ENCODE measurements around the gene TNFRSF9. TPM values are rescaled to one million over a fixed set of nuclear protein-coding genes. Genes with fewer than 3 reads are reported as not detected.

Gene TNFRSF9
- total and polyA plus RNA-seq, 2 experiments from 2014 or later: not detected

DNA sequence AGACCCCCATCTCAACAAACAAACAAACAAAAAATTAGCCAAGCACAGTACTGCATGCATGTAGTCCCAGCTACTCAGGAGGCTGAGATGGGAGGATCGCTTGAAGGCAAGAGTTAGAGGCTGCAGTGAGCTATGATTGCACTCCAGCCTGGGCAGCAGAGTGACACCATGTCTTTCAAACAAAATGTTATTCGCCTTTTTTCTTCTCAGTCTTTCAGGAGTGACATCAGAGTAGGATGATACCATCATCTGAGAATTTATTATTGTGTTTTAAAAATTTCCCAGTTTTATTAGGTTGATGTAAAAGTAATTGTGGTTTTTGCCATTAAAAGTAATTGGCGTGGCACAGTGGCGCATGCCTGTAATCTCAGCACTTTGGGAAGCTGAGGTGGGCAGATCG, 31.6 kb upstream of the TNFRSF9 start:
- Histone ChIP-seq H2AFZ (no peak overlapping the region), H3K4me2 (no peak overlapping the region), H3K36me3 (ENCODE audit: insufficient read depth) (peaks cover 43% of the 10 kb centered on the region), H3F3A (replicated peaks; ENCODE audit: low read depth) (no peaks in the 10 kb centered on the region), H3K9me2 (ENCODE audit: insufficient read depth) (no peaks in the 10 kb centered on the region), H3K27me3 (ENCODE audit: insufficient read depth) (no peaks in the 10 kb centered on the region), H3K79me2 (replicated peaks; ENCODE audit: insufficient read depth) (peaks cover 43% of the 10 kb centered on the region), H4K20me1 (replicated peaks; ENCODE audit: insufficient read depth) (peaks cover 19% of the 10 kb centered on the region), H3K4me1 (ENCODE audit: insufficient read depth) (no peaks in the 10 kb centered on the region), H3K27ac (ENCODE audit: low read depth) (no peak overlapping the region), H3K4me3 (no peak overlapping the region)
- Mint-ChIP-seq H3K4me3 (no peak overlapping the region), H3K9me3 (no peaks in the 10 kb centered on the region), H3K36me3 (ENCODE audit: low read depth) (peaks cover 67% of the 10 kb centered on the region), H3K27me3 (ENCODE audit: insufficient read depth, low read depth, poor library complexity) (peaks cover 8% of the 10 kb centered on the region), H3K27ac (no peak overlapping the region), H3K4me1 (peaks cover 2% of the 10 kb centered on the region; the same call in 1 of the 3 replicates)
- no peak for TF ChIP-seq EZH2phosphoT487 (IDR thresholded peaks at IDR 0.05; ENCODE audit: unreplicated experiment)
- TF ChIP-seq, protein P1, sequence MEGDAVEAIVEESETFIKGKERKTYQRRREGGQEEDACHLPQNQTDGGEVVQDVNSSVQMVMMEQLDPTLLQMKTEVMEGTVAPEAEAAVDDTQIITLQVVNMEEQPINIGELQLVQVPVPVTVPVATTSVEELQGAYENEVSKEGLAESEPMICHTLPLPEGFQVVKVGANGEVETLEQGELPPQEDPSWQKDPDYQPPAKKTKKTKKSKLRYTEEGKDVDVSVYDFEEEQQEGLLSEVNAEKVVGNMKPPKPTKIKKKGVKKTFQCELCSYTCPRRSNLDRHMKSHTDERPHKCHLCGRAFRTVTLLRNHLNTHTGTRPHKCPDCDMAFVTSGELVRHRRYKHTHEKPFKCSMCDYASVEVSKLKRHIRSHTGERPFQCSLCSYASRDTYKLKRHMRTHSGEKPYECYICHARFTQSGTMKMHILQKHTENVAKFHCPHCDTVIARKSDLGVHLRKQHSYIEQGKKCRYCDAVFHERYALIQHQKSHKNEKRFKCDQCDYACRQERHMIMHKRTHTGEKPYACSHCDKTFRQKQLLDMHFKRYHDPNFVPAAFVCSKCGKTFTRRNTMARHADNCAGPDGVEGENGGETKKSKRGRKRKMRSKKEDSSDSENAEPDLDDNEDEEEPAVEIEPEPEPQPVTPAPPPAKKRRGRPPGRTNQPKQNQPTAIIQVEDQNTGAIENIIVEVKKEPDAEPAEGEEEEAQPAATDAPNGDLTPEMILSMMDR (conservative IDR thresholded peaks at IDR 0.05; ENCODE audit: low read depth in 2 of 2): no peak
- TF ChIP-seq, protein P2, sequence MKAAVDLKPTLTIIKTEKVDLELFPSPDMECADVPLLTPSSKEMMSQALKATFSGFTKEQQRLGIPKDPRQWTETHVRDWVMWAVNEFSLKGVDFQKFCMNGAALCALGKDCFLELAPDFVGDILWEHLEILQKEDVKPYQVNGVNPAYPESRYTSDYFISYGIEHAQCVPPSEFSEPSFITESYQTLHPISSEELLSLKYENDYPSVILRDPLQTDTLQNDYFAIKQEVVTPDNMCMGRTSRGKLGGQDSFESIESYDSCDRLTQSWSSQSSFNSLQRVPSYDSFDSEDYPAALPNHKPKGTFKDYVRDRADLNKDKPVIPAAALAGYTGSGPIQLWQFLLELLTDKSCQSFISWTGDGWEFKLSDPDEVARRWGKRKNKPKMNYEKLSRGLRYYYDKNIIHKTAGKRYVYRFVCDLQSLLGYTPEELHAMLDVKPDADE (IDR thresholded peaks at IDR 0.05): no peak
- DNase-seq (ENCODE audit: low spot score): no peak
- no peak for ATAC-seq

DNA sequence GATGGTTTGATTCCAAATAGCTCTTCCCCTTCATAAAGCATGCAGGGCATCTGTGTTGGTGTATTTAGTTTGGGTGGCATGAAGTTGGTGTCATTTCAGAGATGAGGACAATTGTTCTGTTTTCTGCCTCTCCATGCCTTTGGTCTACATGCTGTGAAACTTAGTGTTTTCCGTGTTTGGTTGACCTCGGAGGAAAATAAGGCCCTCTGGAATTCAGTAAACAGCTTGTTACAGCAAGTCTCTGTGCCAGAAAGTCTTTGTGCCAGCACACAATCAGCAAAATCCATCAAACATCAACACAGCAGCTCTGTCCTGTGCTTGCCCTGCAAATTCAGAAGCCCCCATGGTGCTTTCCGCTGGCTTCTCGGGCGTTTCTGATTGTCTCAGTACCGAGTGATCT, 30.4 kb upstream of the TNFRSF9 start:
- no peak for ATAC-seq
- Mint-ChIP-seq H3K4me1 (peaks cover 2% of the 10 kb centered on the region; the same call in 1 of the 3 replicates), H3K27me3 (ENCODE audit: insufficient read depth, low read depth, poor library complexity) (peaks cover 8% of the 10 kb centered on the region), H3K9me3 (no peaks in the 10 kb centered on the region), H3K4me3 (no peak overlapping the region), H3K36me3 (ENCODE audit: low read depth) (peaks cover 69% of the 10 kb centered on the region), H3K27ac (no peak overlapping the region)
- DNase-seq (ENCODE audit: low spot score): no peak
- Histone ChIP-seq H3K4me3 (no peak overlapping the region), H3K4me1 (ENCODE audit: insufficient read depth) (no peaks in the 10 kb centered on the region), H3K27me3 (ENCODE audit: insufficient read depth) (no peaks in the 10 kb centered on the region), H3K79me2 (replicated peaks; ENCODE audit: insufficient read depth) (peaks cover 45% of the 10 kb centered on the region), H3K27ac (ENCODE audit: low read depth) (no peak overlapping the region), H3K4me2 (no peak overlapping the region), H2AFZ (no peak overlapping the region), H3K36me3 (ENCODE audit: insufficient read depth) (peaks cover 47% of the 10 kb centered on the region), H4K20me1 (replicated peaks; ENCODE audit: insufficient read depth) (peaks cover 21% of the 10 kb centered on the region), H3K9me2 (ENCODE audit: insufficient read depth) (no peaks in the 10 kb centered on the region), H3F3A (replicated peaks; ENCODE audit: low read depth) (no peaks in the 10 kb centered on the region)
- TF ChIP-seq, protein P3, sequence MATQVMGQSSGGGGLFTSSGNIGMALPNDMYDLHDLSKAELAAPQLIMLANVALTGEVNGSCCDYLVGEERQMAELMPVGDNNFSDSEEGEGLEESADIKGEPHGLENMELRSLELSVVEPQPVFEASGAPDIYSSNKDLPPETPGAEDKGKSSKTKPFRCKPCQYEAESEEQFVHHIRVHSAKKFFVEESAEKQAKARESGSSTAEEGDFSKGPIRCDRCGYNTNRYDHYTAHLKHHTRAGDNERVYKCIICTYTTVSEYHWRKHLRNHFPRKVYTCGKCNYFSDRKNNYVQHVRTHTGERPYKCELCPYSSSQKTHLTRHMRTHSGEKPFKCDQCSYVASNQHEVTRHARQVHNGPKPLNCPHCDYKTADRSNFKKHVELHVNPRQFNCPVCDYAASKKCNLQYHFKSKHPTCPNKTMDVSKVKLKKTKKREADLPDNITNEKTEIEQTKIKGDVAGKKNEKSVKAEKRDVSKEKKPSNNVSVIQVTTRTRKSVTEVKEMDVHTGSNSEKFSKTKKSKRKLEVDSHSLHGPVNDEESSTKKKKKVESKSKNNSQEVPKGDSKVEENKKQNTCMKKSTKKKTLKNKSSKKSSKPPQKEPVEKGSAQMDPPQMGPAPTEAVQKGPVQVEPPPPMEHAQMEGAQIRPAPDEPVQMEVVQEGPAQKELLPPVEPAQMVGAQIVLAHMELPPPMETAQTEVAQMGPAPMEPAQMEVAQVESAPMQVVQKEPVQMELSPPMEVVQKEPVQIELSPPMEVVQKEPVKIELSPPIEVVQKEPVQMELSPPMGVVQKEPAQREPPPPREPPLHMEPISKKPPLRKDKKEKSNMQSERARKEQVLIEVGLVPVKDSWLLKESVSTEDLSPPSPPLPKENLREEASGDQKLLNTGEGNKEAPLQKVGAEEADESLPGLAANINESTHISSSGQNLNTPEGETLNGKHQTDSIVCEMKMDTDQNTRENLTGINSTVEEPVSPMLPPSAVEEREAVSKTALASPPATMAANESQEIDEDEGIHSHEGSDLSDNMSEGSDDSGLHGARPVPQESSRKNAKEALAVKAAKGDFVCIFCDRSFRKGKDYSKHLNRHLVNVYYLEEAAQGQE (IDR thresholded peaks at IDR 0.05; ENCODE audit: unreplicated experiment): no peak
- TF ChIP-seq POLR2AphosphoS5 (IDR thresholded peaks at IDR 0.05; ENCODE audit: low read depth): no peak
- TF ChIP-seq, protein P1 (conservative IDR thresholded peaks at IDR 0.05; ENCODE audit: low read depth in 2 of 2): no peak
- TF ChIP-seq, protein P4, sequence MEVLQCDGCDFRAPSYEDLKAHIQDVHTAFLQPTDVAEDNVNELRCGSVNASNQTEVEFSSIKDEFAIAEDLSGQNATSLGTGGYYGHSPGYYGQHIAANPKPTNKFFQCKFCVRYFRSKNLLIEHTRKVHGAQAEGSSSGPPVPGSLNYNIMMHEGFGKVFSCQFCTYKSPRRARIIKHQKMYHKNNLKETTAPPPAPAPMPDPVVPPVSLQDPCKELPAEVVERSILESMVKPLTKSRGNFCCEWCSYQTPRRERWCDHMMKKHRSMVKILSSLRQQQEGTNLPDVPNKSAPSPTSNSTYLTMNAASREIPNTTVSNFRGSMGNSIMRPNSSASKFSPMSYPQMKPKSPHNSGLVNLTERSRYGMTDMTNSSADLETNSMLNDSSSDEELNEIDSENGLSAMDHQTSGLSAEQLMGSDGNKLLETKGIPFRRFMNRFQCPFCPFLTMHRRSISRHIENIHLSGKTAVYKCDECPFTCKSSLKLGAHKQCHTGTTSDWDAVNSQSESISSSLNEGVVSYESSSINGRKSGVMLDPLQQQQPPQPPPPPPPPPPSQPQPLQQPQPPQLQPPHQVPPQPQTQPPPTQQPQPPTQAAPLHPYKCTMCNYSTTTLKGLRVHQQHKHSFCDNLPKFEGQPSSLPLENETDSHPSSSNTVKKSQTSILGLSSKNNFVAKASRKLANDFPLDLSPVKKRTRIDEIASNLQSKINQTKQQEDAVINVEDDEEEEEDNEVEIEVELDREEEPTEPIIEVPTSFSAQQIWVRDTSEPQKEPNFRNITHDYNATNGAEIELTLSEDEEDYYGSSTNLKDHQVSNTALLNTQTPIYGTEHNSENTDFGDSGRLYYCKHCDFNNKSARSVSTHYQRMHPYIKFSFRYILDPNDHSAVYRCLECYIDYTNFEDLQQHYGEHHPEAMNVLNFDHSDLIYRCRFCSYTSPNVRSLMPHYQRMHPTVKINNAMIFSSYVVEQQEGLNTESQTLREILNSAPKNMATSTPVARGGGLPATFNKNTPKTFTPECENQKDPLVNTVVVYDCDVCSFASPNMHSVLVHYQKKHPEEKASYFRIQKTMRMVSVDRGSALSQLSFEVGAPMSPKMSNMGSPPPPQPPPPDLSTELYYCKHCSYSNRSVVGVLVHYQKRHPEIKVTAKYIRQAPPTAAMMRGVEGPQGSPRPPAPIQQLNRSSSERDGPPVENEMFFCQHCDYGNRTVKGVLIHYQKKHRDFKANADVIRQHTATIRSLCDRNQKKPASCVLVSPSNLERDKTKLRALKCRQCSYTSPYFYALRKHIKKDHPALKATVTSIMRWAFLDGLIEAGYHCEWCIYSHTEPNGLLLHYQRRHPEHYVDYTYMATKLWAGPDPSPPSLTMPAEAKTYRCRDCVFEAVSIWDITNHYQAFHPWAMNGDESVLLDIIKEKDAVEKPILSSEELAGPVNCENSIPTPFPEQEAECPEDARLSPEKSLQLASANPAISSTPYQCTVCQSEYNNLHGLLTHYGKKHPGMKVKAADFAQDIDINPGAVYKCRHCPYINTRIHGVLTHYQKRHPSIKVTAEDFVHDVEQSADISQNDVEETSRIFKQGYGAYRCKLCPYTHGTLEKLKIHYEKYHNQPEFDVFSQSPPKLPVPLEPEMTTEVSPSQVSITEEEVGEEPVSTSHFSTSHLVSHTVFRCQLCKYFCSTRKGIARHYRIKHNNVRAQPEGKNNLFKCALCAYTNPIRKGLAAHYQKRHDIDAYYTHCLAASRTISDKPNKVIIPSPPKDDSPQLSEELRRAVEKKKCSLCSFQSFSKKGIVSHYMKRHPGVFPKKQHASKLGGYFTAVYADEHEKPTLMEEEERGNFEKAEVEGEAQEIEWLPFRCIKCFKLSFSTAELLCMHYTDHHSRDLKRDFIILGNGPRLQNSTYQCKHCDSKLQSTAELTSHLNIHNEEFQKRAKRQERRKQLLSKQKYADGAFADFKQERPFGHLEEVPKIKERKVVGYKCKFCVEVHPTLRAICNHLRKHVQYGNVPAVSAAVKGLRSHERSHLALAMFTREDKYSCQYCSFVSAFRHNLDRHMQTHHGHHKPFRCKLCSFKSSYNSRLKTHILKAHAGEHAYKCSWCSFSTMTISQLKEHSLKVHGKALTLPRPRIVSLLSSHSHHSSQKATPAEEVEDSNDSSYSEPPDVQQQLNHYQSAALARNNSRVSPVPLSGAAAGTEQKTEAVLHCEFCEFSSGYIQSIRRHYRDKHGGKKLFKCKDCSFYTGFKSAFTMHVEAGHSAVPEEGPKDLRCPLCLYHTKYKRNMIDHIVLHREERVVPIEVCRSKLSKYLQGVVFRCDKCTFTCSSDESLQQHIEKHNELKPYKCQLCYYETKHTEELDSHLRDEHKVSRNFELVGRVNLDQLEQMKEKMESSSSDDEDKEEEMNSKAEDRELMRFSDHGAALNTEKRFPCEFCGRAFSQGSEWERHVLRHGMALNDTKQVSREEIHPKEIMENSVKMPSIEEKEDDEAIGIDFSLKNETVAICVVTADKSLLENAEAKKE (CRISPR knock-in tag; IDR thresholded peaks at IDR 0.05): no peak

All from GM23338 (cell line).